Left ventricle myocardium inferior (tissue), 1 donor: ENCODE data around the gene DYNLT2. TPM values are rescaled to one million over a fixed set of nuclear protein-coding genes. Genes with fewer than 3 reads are reported as not detected.
"Not testable (repeated sequence)": the region's sequence is repeated elsewhere in the genome, so short reads cannot be mapped to it uniquely, and the experiment has no call there.

Experiments
- DNase-seq: peaks from one replicate; pipeline ENCODE4 v3.0.0-alpha.2; 2020
- H3K27ac ChIP-seq: fragments of 200-600 bp; replicated peaks from 2 replicates; pipeline ENCODE4 v1.8.0; 2021
- H3K27me3 ChIP-seq: fragments of 200-600 bp; 2 replicates; pipeline ENCODE4 v1.8.0; 2021; ENCODE audit warnings: low read depth
- H3K36me3 ChIP-seq: fragments of 200-600 bp; 2 replicates; pipeline ENCODE4 v1.8.0; 2021
- H3K4me1 ChIP-seq: fragments of 200-600 bp; 2 replicates; pipeline ENCODE4 v1.8.0; 2021
- H3K4me3 ChIP-seq: fragments of 200-600 bp; 2 replicates; pipeline ENCODE4 v1.8.0; 2021; ENCODE audit warnings: mild to moderate bottlenecking, moderate library complexity
- H3K9me3 ChIP-seq: fragments of 200-600 bp; replicated peaks from 2 replicates; pipeline ENCODE4 v1.8.0; 2021
- intact Hi-C: fragments of 100-400 bp; cut with micrococcal nuclease; formaldehyde crosslinking; loops from one replicate; pipeline ENCODE4 v1.11.0; 2022
- total RNA-seq: library from RNA; stranded (reverse); fragmentation: NEBNext Ultra II Directional; extraction: Animal tissue kit (Norgen Biotek cat#: 25700); gene quantifications from one replicate; pipeline ENCODE4 v1.2.1, GENCODE V29; 2021
- TF ChIP-seq, protein P1 (sequence below): fragments of 200-600 bp; IDR thresholded peaks from 2 replicates; pipeline ENCODE4 v1.8.0; 2021; ENCODE audit warnings: antibody characterized with exemption, mild to moderate bottlenecking, borderline replicate concordance
- donor health status: DM: no; HTN: yes; CAD: no; lungs with severe emphysema.

The DYNLT2 gene
- total RNA-seq, 1 donor from 2014 or later = 0.66 TPM

- Histone ChIP-seq H3K4me1 (peaks cover 59% of the 10 kb centered on the region), H3K36me3 (peaks cover 14% of the 10 kb centered on the region), H3K9me3 (no peaks in the 10 kb centered on the region), H3K27me3 (no peaks in the 10 kb centered on the region), H3K27ac (peak within 1 kb of the TSS; percentile 96), H3K4me3 (peak within 1 kb of the TSS; percentile 96)
- intact Hi-C loops = no loop called here
- TF ChIP-seq, protein P1, sequence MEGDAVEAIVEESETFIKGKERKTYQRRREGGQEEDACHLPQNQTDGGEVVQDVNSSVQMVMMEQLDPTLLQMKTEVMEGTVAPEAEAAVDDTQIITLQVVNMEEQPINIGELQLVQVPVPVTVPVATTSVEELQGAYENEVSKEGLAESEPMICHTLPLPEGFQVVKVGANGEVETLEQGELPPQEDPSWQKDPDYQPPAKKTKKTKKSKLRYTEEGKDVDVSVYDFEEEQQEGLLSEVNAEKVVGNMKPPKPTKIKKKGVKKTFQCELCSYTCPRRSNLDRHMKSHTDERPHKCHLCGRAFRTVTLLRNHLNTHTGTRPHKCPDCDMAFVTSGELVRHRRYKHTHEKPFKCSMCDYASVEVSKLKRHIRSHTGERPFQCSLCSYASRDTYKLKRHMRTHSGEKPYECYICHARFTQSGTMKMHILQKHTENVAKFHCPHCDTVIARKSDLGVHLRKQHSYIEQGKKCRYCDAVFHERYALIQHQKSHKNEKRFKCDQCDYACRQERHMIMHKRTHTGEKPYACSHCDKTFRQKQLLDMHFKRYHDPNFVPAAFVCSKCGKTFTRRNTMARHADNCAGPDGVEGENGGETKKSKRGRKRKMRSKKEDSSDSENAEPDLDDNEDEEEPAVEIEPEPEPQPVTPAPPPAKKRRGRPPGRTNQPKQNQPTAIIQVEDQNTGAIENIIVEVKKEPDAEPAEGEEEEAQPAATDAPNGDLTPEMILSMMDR = peak; percentile 14
- DNase-seq = peak; percentile 96
Measured at GRCh38 chr6:169701954-169702839, 49.2 kb downstream of the DYNLT2 start, which contains the start of the genes C6orf120 and WDR27. TSS of gene C6orf120 (plus strand) at chr6:169702126. CDS start at chr6:169702460, 334 bp downstream. TSS of gene WDR27 (minus strand) at chr6:169702029. CDS start at chr6:169689005, 13,024 bp downstream.

DNA sequence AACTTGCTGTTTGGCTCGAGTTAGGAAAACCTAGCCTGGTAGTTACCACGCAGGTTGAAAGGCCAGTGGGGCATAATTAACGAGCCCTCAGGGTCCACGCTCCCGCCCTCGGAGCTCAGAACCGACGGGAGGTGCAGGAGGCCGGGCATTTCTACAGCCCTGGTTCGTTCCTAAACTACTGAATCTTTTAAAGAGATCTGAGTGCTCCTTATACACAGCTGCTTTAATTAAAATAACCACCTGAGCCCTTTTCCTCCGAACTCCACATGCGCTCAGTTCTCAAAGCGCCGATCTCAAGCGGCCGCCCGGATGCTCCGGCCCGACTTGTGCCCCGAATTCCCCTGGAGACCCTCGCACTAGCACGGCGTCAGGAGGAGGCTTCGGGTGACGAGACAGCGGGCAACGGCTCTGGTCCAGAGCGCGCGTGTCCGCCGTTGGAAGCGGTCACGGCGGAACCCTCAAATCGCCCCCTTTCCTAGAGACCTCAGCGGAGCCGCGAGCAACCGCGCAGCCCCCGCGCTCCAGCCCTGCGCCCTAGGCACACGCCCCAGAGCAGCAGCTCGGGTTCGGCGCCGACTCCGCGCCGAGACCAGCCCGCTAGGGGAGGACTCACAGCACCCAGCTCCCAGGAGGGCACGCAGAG, 49.9 kb downstream of the DYNLT2 start:
- H3K27me3 ChIP-seq = no peaks in the 10 kb centered on the region
- H3K36me3 ChIP-seq = peaks cover 14% of the 10 kb centered on the region
- intact Hi-C loops = no loop called here
- peak overlapping the region; percentile 96 for H3K4me3 ChIP-seq
- peak overlapping the region; percentile 96 for H3K27ac ChIP-seq
- peaks cover under 1% of the 10 kb centered on the region for H3K9me3 ChIP-seq
- H3K4me1 ChIP-seq = peaks cover 56% of the 10 kb centered on the region
- TF ChIP-seq, protein P1 = no peak
- no peak for DNase-seq

- DNase-seq = no peak
- no peak overlapping the region for H3K4me3 ChIP-seq
- no peak overlapping the region for H3K27ac ChIP-seq
- H3K27me3 ChIP-seq = no peaks in the 10 kb centered on the region
- peaks cover 7% of the 10 kb centered on the region for H3K9me3 ChIP-seq
- peaks cover 9% of the 10 kb centered on the region for H3K36me3 ChIP-seq
- peaks cover 52% of the 10 kb centered on the region for H3K4me1 ChIP-seq
- intact Hi-C loops = no loop called here
- TF ChIP-seq, protein P1 = no peak
Measured at GRCh38 chr6:169700296-169700695, 51.1 kb downstream of the DYNLT2 start.

GRCh38 chr6:169697115-169697514, 54.3 kb downstream of the DYNLT2 start:
- H3K36me3 ChIP-seq, intact Hi-C loops, DNase-seq, H3K27me3 ChIP-seq, H3K27ac ChIP-seq, H3K4me3 ChIP-seq: not testable (repeated sequence)
- Histone ChIP-seq H3K9me3 (peaks cover 21% of the 10 kb centered on the region), H3K4me1 (peaks cover 20% of the 10 kb centered on the region)
- TF ChIP-seq, protein P1 = peak; percentile 60

DNA sequence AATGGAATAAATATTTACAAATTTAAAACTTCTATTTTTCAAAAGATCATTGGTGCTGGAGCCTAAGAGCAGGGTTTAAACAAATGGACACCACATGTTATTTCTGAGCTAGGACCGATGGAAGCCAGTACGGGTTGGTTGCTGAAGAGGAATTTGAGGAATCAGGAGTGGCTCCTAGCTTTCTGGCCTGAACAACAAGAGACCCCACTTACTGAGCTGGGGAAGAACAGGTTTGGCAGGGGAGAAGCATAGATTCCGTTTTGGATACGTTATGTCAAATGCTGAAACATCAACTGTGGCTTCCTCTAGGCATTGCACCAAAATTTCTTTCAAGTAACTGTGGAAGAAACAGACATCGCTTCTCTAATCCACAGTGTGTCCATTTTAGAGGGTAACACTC, 56.2 kb downstream of the DYNLT2 start:
- no peak for DNase-seq

More for the DNA sequence above, 56.2 kb downstream of the DYNLT2 start:
- Histone ChIP-seq H3K9me3 (peaks cover 21% of the 10 kb centered on the region), H3K27me3 (no peaks in the 10 kb centered on the region), H3K36me3 (no peaks in the 10 kb centered on the region), H3K4me3 (no peak overlapping the region), H3K4me1 (peaks cover 3% of the 10 kb centered on the region), H3K27ac (no peak overlapping the region)
- intact Hi-C loops = no loop called here
- TF ChIP-seq, protein P1 = no peak
